Measurements from ENCODE around the gene RASL11B.

RASL11B gene

DNA sequence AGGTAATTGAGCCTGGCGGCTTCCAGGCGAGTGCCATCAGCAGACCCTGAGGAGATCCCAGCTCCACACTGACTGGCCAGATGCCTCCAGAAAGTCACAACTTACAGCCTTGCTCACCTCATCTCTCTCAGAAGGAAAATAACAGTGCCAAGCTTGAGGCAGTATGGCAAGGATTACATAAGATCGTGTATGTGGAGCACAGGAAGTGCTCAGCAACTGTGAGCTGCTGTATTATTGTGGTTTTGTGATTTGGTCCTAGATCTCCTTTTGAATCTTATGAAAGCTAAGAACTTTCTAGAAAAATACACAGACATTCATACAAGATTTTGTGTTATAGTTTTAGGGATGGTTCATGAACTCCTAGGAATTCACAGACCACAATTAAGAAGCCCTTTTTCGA, 14.0 kb downstream of the RASL11B start:
- no peak for FAIRE-seq

DNA sequence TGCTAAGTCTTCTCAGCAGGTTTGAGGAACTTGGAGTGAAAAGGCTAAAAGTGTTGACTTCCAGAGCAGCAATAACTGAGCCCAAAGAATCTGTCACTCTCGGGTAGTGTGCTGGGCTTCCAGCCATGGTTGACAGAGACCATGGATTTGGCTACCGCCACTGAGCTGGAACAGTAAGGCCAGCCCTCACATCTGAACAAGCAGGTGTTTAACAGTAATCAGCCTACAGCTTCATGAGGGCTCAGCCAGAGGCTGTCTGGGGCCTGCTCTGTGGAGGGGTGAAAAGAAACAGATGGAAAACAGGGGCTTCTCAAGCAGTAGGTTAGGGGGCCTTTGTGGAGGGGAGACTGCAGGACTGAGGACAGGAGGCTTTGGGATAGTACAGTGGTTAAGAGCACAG, 14.9 kb downstream of the RASL11B start:
- no peak for FAIRE-seq

- no peak for FAIRE-seq
Measured at GRCh38 chr4:52877694-52878093, 15.6 kb downstream of the RASL11B start.

DNA sequence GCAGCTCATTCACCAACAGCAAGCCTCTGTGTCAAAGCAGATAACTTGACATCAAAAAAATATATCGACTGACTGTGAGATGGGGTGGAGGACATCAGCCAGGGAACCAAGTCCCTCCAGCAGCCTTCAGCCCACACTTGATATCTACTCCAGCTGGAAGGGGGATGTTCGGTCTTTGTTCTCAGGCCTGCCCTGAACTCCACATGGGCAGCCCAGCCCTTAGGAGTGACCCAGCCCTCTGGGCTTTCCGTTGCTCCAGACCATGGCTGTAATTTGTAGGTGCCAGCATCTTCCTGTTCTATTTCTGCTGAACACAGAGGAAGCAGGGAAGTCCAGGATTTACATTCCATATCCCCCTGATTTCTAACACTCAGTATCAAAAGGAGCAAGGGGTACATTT, 17.4 kb downstream of the RASL11B start:
- FAIRE-seq: no peak

- FAIRE-seq: no peak
Measured at GRCh38 chr4:52880994-52881393, 18.9 kb downstream of the RASL11B start.

DNA sequence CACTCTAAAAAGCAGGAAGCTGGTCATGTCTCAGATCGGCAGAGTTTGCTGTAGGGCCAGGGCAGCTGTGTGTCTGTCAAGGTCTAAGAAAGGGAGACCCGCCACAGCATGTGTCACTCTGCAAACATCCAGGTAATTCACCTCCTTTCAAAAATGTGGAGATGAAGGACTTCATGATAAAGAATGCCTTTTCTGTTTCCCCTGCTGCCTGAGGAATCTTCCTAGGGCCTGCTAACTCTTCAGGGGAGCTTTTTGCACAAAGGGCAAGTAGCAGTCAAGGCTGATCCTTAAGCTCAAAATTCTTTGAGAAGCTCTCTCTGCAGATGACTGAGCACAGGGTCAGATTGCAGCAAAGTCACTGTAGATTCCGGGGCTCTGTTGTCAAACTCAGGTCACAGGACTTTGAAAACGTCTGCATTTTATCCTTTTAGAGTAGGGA, 21.1 kb downstream of the RASL11B start:
- no peak for FAIRE-seq

- FAIRE-seq: no peak
Measured at GRCh38 chr4:52883707-52884669, 21.9 kb downstream of the RASL11B start.

DNA sequence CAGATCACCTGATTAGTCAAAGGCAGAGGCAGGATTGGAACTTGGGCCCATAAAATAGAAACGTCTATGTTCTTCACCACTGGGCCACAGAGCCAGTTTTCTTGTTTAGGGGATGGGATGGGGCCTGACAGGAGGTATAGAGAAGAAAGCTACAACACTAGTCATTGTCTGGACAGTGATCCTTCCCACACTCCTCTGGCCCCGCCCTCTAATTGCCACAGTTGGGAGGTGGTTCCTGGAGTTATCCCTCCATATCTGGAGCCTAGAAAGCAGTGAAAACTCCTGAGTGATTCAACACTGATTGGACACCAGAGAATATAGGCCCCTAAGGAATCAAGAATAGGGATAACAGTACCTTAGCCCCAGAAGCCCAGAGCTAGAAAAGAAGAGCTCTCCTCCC, 22.9 kb downstream of the RASL11B start:
- no peak for FAIRE-seq

DNA sequence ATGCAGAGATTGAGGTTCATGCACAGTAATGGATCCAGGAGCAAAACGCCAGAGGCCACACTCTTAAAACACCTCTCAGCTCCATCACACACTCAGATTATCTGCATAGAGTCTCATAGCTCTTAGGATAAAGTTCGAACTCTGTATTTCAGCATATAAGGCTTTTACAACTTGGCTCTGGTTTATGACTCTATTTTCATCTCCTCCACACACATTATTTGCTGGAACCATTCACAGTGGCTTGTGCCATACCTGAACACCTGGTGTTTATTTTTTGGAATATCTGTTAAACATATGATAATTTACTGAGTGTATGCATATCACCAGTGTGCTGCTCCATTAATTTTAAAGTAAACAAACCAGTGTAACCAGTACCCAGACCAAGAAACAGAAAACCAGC, 27.2 kb downstream of the RASL11B start:
- no peak for FAIRE-seq

GRCh38 chr4:52889778-52890520, 27.8 kb downstream of the RASL11B start:
- no peak for FAIRE-seq

DNA sequence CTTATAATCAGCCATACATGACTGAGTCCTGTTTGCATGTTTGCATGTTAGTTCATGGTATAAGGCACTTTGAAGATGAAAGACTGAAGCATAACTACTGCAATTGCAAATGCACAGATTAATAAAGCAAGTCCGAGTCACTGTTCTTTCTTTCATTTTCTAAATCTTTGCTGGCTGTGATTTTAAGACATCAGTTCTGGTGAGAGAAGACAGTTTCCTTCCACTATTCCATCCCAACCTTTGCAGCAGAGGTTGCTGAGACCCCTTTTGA, 28.3 kb downstream of the RASL11B start:
- FAIRE-seq: no peak

DNA sequence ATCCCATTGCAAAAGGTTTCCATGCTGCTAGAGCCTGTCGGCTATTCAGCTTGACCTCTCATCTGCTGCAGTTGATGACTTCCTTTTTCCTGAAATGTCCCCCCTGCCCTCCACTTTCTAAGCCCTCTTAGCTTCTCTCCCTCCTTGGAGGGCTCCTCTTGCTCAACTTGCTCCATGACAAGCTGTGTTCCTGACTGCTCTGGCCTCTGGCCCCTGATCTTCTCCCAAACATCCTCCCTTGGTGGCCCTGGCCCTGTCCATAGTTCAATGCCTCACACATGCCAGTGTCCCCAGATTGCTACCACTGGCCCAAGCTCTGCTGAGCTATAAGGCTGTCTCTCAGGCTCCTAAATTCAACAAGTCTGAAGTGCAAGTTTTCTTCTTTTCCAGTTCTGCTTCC, 29.6 kb downstream of the RASL11B start:
- no peak for FAIRE-seq

DNA sequence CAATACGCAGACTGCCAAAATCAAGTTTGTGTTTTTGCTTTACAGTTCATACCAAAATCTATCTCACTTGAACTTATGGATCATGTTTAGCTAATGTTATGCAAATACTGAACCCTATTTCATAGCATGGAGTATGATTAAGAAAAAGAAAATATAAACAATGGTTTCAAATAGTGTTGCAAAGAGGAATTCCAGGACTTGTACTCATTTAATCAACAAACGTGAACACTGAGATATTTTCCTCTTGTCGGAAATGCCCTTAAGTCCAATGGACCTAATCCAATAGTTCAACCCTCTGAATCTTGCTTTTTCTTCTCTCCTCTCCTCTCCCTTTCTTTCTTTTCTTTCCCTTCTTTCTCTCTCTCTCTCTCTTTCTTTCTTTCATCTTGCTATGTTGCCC, 30.8 kb downstream of the RASL11B start:
- FAIRE-seq: no peak

DNA sequence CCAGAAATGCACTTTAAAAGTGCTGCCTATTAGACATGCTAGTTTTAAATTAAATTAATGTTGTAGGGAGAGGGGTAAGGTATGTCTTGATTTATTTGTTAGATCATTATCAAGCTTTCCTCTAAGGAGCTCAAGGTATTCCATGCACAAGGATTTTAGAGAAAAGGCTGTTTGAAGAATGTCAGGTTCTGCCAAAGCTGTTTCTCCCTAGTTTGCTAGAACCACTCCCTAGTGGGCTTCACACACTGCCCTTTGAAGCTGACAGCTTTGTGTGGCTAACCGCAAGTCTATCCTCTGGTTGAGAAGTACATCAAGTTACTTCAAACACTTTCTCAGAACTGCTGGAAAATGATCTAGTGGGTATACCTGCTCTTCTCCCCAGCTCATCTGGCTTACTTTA, 32.3 kb downstream of the RASL11B start:
- no peak for FAIRE-seq

DNA sequence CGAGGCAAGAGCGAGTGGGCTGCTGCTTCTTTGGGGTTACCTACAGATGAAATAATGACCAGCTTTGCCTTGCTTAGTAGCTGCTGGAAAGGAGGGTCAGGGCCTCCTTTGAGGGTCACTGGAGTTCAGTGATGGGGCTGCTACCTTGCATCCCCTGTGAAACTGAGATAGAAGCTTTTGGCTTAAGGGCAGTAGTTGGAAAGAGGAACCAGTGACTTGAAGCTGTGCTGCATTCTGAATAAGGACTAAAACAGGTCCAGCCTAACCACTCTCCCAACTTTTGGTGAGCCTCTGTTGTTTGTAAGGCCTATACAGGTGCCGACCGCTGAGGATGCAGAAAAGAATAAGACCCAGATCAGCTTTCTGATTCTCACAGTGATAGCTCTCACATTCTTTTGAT, 41.2 kb downstream of the RASL11B start:
- no peak for FAIRE-seq

DNA sequence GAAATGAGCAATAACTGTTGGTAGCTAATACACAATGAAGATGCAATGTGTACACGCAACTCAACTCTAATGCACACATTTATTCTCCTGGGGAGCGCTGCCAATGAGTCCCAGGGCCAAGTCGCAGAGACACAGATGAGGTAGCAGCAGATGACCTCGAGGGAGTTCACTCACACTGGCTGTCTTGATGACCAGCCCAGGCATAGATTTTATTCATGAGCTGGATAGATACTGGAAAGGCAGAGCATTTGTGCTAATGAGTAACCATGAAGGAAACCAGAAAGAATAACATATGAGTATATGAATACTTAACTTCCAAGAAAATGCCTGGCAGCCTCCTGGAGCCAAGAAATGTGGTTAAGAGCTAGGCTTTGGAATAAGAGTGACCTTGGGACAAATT, 42.3 kb downstream of the RASL11B start:
- FAIRE-seq: no peak

DNA sequence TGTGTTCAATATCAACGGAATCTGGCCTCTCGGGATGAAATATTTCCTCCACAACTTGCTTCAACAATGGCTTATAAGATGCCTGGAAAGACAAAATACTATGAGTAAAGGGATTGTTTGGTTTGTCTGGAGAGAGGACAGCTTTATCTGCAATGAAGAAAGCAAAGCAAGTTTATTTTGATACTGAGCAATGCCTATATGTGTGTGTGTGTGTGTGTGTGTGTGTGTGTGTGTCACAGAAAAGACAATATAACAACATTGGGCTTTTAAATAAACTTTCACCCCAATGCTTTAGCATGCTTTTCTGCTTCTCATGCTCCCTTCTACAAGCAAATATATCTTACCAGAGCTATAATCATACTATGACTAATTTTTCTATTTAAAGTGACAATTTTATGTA, 45.4 kb downstream of the RASL11B start:
- no peak for FAIRE-seq

- FAIRE-seq: no peak
Measured at GRCh38 chr4:52910115-52910514, 48.0 kb downstream of the RASL11B start.

DNA sequence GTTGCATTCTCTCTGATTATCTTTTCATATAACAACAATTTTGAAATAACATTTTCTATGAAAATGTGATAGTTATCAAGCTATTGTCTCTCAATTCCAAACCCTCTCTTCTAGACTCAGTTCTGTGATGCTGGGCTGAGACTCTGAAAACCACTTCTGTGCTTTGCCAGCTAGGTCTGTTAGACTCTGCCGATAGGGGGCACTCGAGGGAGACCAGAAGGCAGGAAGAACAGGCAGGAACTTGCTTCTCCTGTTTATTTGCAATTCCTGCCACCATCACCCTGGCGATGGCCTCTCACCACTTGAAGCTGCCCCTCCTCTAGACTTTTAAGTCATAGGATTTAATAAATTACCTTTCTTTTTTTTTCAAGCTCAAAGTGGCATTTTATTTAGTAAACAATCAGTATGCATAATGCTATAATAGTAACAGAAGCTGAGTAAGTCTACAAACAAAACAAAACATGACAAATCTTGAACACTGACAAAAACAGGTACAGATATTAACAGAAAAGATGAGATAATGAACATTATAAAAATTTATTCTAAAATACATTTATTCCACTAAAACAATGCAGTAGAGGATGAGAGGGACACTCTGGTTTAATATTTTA, 49.7 kb downstream of the RASL11B start:
- FAIRE-seq: no peak

GRCh38 chr4:52912608-52913007, 50.5 kb downstream of the RASL11B start:
- FAIRE-seq: no peak

GRCh38 chr4:52914051-52914605, 52.0 kb downstream of the RASL11B start:
- no peak for FAIRE-seq

GRCh38 chr4:52915191-52915590, 53.1 kb downstream of the RASL11B start:
- FAIRE-seq: no peak

DNA sequence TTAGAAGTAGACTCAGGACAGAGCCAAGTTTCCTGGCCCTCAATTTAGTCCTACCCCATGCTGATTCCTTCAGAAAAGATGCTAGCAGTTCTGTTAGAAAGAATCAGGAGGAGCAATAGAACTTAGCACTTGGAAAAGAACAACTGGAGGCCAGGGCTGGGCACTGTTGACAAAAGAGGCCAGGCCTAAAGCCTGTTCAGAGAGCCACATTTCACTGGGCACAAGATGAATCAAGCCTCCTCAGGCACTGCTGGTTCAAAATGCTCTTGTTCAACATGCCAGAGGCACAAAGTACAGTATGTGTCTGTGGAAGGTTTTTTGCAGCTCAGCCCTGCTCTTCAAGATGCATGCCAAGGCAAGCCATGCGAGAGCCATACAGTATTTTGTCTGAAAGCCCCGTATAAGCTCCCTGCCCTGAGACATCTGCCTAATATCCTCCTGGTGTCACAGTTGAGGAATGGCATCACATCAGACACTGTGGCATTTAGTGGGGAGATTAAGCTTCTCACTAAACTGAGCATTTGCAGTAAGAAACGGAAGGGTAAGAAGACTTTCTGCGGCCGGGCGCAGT, 53.7 kb downstream of the RASL11B start:
- no peak for FAIRE-seq

All from colon (tissue), 2 donors.